ENCODE data around the gene RNF166. TPM values are rescaled to one million over a fixed set of nuclear protein-coding genes. Genes with fewer than 3 reads are reported as not detected.

Gene RNF166
- total and polyA plus RNA-seq, 7 donors, result 10.1 to 22.9 (median 14.1) TPM

- 55 to 62% (median 59%) methylated on average over 31 of the region's 31 CpGs for WGBS, 3 donors
- intact Hi-C loops (cut with DNase I), result no loop called here
- no peak overlapping the region for H3K27ac ChIP-seq
- H3K27me3 ChIP-seq (ENCODE audit: insufficient read depth in 3 of 3, low read length in 2 of 3), result peaks cover 0 to 4% (median 0%) of the 10 kb centered on the region in 3 donors
- DNase-seq (peak in 1 of 2 donors; percentile 70), ATAC-seq (peak; percentile 26 to 44 (median 30))
- peaks cover 38% of the 10 kb centered on the region for H3K4me1 ChIP-seq
- no peak overlapping the region for H3K4me3 ChIP-seq
- H3K9me3 ChIP-seq, result no peaks in the 10 kb centered on the region
- peak; percentile 46 for TF ChIP-seq CTCF (IDR thresholded peaks at IDR 0.05)
- no peaks in the 10 kb centered on the region for H3K36me3 ChIP-seq (ENCODE audit: insufficient read depth in 1 of 2, low read depth in 1 of 2)
These were observed 25.0 kb downstream of the RNF166 start for GRCh38 chr16:88681084-88681680.

- no peak overlapping the region for H3K27ac ChIP-seq
- H3K36me3 ChIP-seq (ENCODE audit: insufficient read depth in 1 of 2, low read depth in 1 of 2), result no peaks in the 10 kb centered on the region
- H3K4me1 ChIP-seq, result peaks cover 40% of the 10 kb centered on the region
- TF ChIP-seq CTCF (IDR thresholded peaks at IDR 0.05), result no peak
- no peak for ATAC-seq
- H3K4me3 ChIP-seq, result no peak overlapping the region
- 85 to 94% (median 86%) methylated on average over 5 of the region's 5 CpGs for WGBS, 3 donors
- peaks cover 0 to 4% (median 0%) of the 10 kb centered on the region in 3 donors for H3K27me3 ChIP-seq (ENCODE audit: insufficient read depth in 3 of 3, low read length in 2 of 3)
- intact Hi-C loops (cut with DNase I), result no loop called here
- no peaks in the 10 kb centered on the region for H3K9me3 ChIP-seq
- DNase-seq, result no peak
These were observed 25.6 kb downstream of the RNF166 start for GRCh38 chr16:88680554-88681083.

- 50 to 76% (median 52%) methylated on average over 32 of the region's 32 CpGs for WGBS, 3 donors
- Histone ChIP-seq H3K27me3 (ENCODE audit: insufficient read depth in 3 of 3, low read length in 2 of 3) (peaks cover 0 to 4% (median 0%) of the 10 kb centered on the region in 3 donors), H3K36me3 (ENCODE audit: insufficient read depth in 1 of 2, low read depth in 1 of 2) (no peaks in the 10 kb centered on the region), H3K4me3 (no peak overlapping the region), H3K9me3 (no peaks in the 10 kb centered on the region), H3K4me1 (peaks cover 45% of the 10 kb centered on the region), H3K27ac (no peak overlapping the region)
- DNase-seq (no peak), ATAC-seq (no peak)
- intact Hi-C loops (cut with DNase I), result no loop called here
- no peak for TF ChIP-seq CTCF (IDR thresholded peaks at IDR 0.05)
These were observed 27.8 kb downstream of the RNF166 start for GRCh38 chr16:88678224-88678979.

GRCh38 chr16:88677721-88678120 lies 28.5 kb downstream of the RNF166 start:
- no peak for TF ChIP-seq CTCF (IDR thresholded peaks at IDR 0.05)
- intact Hi-C loops (cut with DNase I), result no loop called here
- WGBS, 3 donors, result 50 to 66% (median 54%) methylated on average over 12 to 13 of the region's 13 CpGs
- Histone ChIP-seq H3K27me3 (ENCODE audit: insufficient read depth in 3 of 3, low read length in 2 of 3) (peaks cover 0 to 4% (median 0%) of the 10 kb centered on the region in 3 donors), H3K9me3 (no peaks in the 10 kb centered on the region), H3K4me3 (no peak overlapping the region), H3K27ac (no peak overlapping the region), H3K4me1 (peaks cover 52% of the 10 kb centered on the region), H3K36me3 (ENCODE audit: insufficient read depth in 1 of 2, low read depth in 1 of 2) (no peaks in the 10 kb centered on the region)
- ATAC-seq (no peak), DNase-seq (no peak)

Data from psoas muscle (tissue), 8 donors.